ENCODE results near the gene C10orf143. TPM values are rescaled to one million over a fixed set of nuclear protein-coding genes. Genes with fewer than 3 reads are reported as not detected.

C10orf143 gene
- total RNA-seq, result 1 to 10 TPM; 5.0 to 8.5 (median 6.2) TPM

GRCh38 chr10:130110246-130111112 lies at the start of gene C10orf143:
Gene C10orf143 (minus strand): TSS chr10:130110830. CDS start chr10:130110772, 58 bp downstream.
- H3K36me3 ChIP-seq, result no peaks in the 10 kb centered on the region
- peaks cover 3 to 9% of the 10 kb centered on the region in 2 donors for H3K4me1 ChIP-seq
- no peaks in the 10 kb centered on the region for H3K27me3 ChIP-seq
- peak within 1 kb of the TSS; percentile 55 to 94 (median 91) for H3K27ac ChIP-seq
- H3K9me3 ChIP-seq, result no peaks in the 10 kb centered on the region
- peak within 1 kb of the TSS; percentile 57 to 85 (median 68) for H3K4me3 ChIP-seq (replicated peaks in 1 of 3)
- intact Hi-C loops (cut with DNase I), result no loop called here
- TF ChIP-seq POLR2A (IDR thresholded peaks at IDR 0.05) (peak; percentile 9 to 86), CTCF (IDR thresholded peaks at IDR 0.05) (no peak)
- WGBS, 2 donors, result 0% methylated on average over 16 to 20 of the region's 71 CpGs
- DNase-seq, result peak; percentile 99

- H3K4me1 ChIP-seq, result no peaks in the 10 kb centered on the region
- intact Hi-C loops (cut with DNase I), result no loop called here
- WGBS, 2 donors, result 91 to 94% methylated on average over 2 of the region's 2 CpGs
These were observed 48.7 kb upstream of the C10orf143 start for GRCh38 chr10:130159192-130159794.

GRCh38 chr10:130146042-130146441 lies 35.4 kb upstream of the C10orf143 start:
- intact Hi-C loops (cut with DNase I), result no loop called here
- H3K9me3 ChIP-seq, result no peaks in the 10 kb centered on the region
- no peaks in the 10 kb centered on the region for H3K4me1 ChIP-seq
- TF ChIP-seq POLR2A (IDR thresholded peaks at IDR 0.05) (no peak), CTCF (IDR thresholded peaks at IDR 0.05) (no peak)
- DNase-seq, result no peak
- peaks cover 0 to 8% of the 10 kb centered on the region in 2 donors for H3K36me3 ChIP-seq
- no peak overlapping the region for H3K4me3 ChIP-seq (replicated peaks in 1 of 3)
- WGBS, 2 donors, result 76 to 87% methylated on average over 4 of the region's 4 CpGs
- H3K27ac ChIP-seq, result no peak overlapping the region
- no peaks in the 10 kb centered on the region for H3K27me3 ChIP-seq

More at GRCh38 chr10:130159192-130159794, 48.7 kb upstream of the C10orf143 start:
- Histone ChIP-seq H3K4me3 (replicated peaks in 1 of 3) (no peak overlapping the region), H3K9me3 (no peaks in the 10 kb centered on the region), H3K27me3 (no peaks in the 10 kb centered on the region), H3K36me3 (peaks cover 9% of the 10 kb centered on the region in 2 donors), H3K27ac (no peak overlapping the region)
- TF ChIP-seq CTCF (IDR thresholded peaks at IDR 0.05) (no peak), POLR2A (IDR thresholded peaks at IDR 0.05) (no peak)
- no peak for DNase-seq

GRCh38 chr10:130141878-130142277 lies 31.2 kb upstream of the C10orf143 start:
- Histone ChIP-seq H3K27me3 (no peaks in the 10 kb centered on the region), H3K4me1 (peaks cover 15 to 21% of the 10 kb centered on the region in 2 donors), H3K27ac (no peak overlapping the region), H3K9me3 (no peaks in the 10 kb centered on the region), H3K36me3 (peaks cover 0 to 8% of the 10 kb centered on the region in 2 donors), H3K4me3 (replicated peaks in 1 of 3) (no peak overlapping the region)
- no peak for DNase-seq
- WGBS, 2 donors, result 58 to 64% methylated on average over 2 of the region's 2 CpGs
- intact Hi-C loops (cut with DNase I), result no loop called here
- TF ChIP-seq POLR2A (IDR thresholded peaks at IDR 0.05) (no peak), CTCF (IDR thresholded peaks at IDR 0.05) (no peak)

- WGBS, 2 donors, result 91 to 95% methylated on average over 1 of the region's 1 CpG
- H3K27me3 ChIP-seq, result no peaks in the 10 kb centered on the region
- H3K9me3 ChIP-seq, result no peaks in the 10 kb centered on the region
- no peak overlapping the region for H3K4me3 ChIP-seq (replicated peaks in 1 of 3)
- TF ChIP-seq POLR2A (IDR thresholded peaks at IDR 0.05), result no peak
- TF ChIP-seq CTCF (IDR thresholded peaks at IDR 0.05), result no peak
- peaks cover 0 to 6% of the 10 kb centered on the region in 2 donors for H3K36me3 ChIP-seq
- intact Hi-C loops (cut with DNase I), result no loop called here
- peaks cover 15 to 21% of the 10 kb centered on the region in 2 donors for H3K4me1 ChIP-seq
- no peak overlapping the region for H3K27ac ChIP-seq
- DNase-seq, result no peak
These were observed 30.8 kb upstream of the C10orf143 start for GRCh38 chr10:130141460-130141859.
